GM18505 (cell line): ENCODE measurements around the gene P4HA2.

Source experiments
- ATAC-seq: cut with Tn5 transposase; IDR thresholded peaks from one replicate; pipeline ENCODE4 v1.9.1; 2021; ENCODE audit not compliant: unreplicated experiment
- POLR2A ChIP-seq: IDR thresholded peaks from 4 replicates; pipeline ENCODE4 v1.6.1; 2011; ENCODE audit warnings: borderline replicate concordance; ENCODE audit not compliant: insufficient read depth, insufficient read length; ENCODE audit errors: extremely low read depth

P4HA2 gene

DNA sequence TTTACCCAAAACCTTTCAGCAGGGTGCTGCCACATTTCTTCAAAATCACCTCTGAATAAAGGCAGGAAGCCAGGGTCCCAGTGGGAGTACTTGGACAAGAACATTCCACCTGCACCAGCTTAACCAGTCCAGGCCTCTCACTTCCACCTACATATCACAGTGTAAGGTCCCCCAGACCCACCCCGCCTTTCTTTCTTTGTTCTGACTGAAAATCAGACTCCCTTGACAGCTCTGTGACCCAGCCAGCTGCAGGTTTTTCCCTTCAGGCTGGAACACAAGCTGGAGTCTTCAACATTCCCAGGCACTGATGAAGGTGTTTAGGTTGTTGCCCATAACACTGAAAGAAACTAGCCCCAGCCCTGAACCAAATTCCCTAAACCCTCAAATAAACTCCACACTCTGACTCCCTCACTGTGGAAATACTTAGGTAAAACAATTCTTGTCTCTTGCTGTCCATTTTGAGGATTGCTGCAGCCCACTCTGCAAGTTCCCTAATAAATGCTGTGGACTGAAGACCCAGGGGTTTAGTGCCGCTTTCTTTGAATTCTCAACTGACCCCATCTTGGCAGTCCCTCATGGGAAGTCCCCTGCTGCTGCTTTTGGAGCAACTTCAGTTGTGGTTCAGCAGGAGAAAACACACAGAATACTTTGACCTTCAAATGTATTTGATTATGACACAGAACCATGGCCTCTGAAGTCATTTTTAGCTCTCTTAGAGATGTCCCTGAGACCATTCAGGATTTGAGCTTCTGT lies 24.8 kb downstream of the P4HA2 start:
- no peak for ATAC-seq
- TF ChIP-seq POLR2A: no peak

GRCh38 chr5:132199116-132199680 lies 28.5 kb downstream of the P4HA2 start:
- no peak for ATAC-seq
- TF ChIP-seq POLR2A: no peak

DNA sequence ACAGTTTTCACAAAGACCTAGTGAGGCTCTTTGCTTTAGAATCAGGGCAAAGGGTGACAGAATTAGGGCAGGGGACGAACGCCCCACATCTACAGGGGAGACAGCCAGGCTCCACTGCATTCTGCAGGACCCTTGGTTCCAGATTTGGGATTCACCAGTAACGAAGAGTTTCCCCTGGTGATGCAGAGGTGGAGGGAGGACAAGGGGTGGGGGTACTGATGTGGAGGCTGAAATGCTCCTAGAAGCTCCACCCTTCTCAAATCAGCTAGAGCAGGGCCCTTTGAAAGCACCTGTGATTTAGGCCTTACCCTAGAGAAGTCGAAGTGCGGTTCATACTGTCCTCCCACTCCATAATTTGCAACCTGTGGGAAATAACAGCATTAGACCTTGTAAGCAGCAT lies 29.1 kb downstream of the P4HA2 start:
- no peak for TF ChIP-seq POLR2A
- no peak for ATAC-seq

DNA sequence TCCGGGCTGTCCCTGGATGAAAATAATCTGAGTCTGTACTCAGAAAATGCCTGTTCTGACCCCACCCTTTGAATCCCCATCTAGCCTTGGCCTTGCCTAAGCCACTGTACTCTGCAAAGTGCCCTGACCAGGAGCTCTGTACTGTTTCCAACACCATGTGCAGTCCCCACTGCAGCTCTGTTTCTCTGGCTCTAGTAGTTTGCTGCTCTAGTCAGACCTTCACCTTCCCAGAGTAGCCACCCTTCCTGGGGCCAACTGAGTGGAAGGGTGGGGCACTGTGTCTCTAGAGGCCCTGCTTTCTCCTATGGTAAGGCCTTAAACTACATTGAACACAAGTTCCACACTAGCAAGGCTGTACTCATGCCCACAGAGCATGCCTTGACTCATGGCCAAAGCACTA lies 31.9 kb downstream of the P4HA2 start:
- TF ChIP-seq POLR2A: no peak
- no peak for ATAC-seq

DNA sequence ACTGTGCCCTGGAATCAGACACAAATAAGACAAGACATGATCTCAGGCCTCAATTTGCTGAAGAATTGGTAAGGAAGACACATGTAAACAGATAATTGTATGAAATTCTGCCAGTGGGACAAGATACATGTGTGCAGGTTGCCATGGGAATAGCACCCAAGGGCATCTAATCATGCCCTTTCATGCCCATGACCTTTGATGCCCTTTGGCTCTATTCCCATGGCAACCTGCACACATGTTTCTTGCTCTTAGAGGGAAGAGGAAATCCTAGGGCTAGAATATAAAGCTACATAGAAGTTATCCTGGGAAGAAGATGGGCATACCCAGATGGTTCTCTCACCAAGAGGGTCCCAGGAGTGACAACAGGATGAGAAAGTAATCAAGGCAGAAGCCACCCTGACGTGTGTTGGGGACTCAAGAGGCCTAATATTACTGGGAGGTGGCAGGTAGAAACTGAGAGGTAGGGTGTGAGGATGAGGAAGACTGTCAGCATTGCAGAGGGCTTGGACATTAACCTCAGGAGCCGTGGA lies 34.4 kb downstream of the P4HA2 start:
- ATAC-seq: no peak

DNA sequence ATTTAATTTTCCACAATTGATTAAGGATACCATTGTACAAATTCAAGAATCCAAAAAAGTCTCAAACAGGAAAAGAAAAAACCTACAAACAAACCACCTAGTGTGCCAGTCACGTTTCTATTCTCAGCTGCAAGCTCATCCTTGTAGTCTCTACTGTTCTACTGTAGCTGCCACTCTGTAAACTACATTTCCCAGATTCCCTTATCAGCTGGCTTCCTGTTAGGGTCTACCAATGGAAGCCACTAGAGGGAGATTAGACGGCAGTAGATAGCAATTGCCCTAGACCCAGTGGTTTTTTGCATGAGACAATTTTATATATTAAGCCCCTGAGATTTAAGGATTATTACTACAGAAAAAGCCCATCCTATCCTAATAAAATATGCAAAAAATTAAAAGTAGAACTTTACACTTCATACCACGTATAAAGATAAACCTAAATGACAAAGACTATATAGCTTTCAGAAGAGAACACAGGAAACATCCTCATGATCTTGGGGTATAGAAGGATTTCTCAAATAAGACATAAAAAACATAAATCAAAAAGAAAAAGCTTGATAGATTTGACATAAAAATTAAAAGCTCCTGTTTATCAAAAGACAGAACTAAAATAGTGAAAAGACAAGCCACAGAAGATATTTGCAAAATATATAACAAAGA lies 37.4 kb downstream of the P4HA2 start:
- TF ChIP-seq POLR2A: no peak
- peak; percentile 70 for ATAC-seq

More for the DNA sequence above, 34.4 kb downstream of the P4HA2 start:
- no peak for TF ChIP-seq POLR2A

GRCh38 chr5:132184588-132184987 lies 43.1 kb downstream of the P4HA2 start:
- no peak for TF ChIP-seq POLR2A
- no peak for ATAC-seq

DNA sequence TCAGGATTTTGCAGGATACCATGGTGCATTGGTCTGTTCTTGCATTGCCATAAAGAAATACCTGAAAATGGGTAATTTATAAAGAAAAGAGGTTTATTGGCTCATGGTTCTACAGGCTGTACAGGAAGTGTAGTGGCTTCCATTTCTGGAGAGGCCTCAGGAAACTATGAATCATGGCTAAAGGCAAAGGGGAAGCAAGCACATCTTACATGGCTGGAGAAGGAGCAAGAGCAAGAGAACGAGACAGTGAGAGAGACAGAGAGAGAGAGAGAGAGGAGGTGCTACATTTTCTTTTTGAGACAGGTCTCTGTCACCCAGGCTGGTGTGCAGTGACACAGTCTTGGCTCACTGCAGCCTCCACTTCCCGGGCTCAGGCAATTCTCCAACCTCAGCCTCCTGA lies 43.9 kb downstream of the P4HA2 start:
- no peak for TF ChIP-seq POLR2A
- ATAC-seq: no peak

GRCh38 chr5:132182359-132183040 lies 45.2 kb downstream of the P4HA2 start:
- no peak for ATAC-seq
- TF ChIP-seq POLR2A: no peak

- TF ChIP-seq POLR2A: no peak
- no peak for ATAC-seq
Measured at GRCh38 chr5:132181011-132181629, 46.5 kb downstream of the P4HA2 start.

DNA sequence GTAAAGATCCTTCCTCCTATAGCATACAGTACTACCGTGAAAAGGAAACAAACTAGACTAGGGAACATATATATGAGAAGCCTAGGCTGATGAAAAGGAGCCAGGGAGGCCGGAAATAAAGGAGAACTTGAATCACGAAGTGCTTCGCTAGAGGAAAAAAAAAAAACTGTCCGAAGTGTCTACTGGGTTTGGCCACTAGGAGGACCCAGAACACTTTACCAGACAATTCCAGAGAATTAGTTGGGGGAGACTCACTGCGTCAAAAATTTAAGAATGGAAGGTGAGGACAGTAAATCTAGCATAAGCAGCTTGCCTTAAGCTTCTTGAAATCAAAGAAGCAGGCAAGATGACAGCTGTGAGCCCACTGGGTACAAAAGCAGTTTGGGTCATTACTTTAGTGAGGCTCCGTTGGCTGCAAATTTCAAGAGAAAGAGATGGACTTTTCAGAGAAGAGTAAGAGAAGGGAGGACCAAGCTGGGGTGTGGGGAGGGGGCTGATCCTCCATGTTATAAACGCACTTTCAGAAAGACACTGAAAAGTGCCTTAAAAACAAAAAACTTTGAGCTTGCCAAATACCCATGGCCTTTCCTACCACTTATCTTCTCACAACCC lies 47.4 kb downstream of the P4HA2 start:
- no peak for TF ChIP-seq POLR2A
- ATAC-seq: no peak

- no peak for ATAC-seq
- no peak for TF ChIP-seq POLR2A
Measured at GRCh38 chr5:132179405-132179804, 48.2 kb downstream of the P4HA2 start.
